GM23248 (cell line): ENCODE measurements around the gene LAMA4.

ENCODE experiments used
- EZH2 ChIP-seq: fragments of 200-600 bp; sonication (generic); IDR thresholded peaks from 2 replicates; pipeline ENCODE4 v1.6.1; 2018; ENCODE audit warnings: antibody characterized with exemption, mild to moderate bottlenecking; ENCODE audit not compliant: insufficient read depth, poor library complexity, severe bottlenecking
- EZH2phosphoT487 ChIP-seq: fragments of 200-600 bp; sonication (generic); IDR thresholded peaks from 2 replicates; pipeline ENCODE4 v1.6.1; 2018; ENCODE audit warnings: antibody characterized with exemption, moderate library complexity, mild to moderate bottlenecking, low read depth; ENCODE audit not compliant: insufficient read depth

- no peak for TF ChIP-seq EZH2
- TF ChIP-seq EZH2phosphoT487: no peak
These were observed 61.2 kb downstream of the LAMA4 start for GRCh38 chr6:112193117-112193516.
